Body of pancreas (tissue), 4 donors: ENCODE results near the gene EXT2.

Source experiments
- CTCF ChIP-seq, 7 experiments: fragments of 450-650 bp in 4 of 7; fragments of 200-600 bp in 3 of 7; sonication (generic) in 3 of 7; IDR thresholded peaks; one replicate each; pipeline ENCODE4 v1.5.1; 2016 to 2019; ENCODE audit warnings: antibody characterized with exemption in 7 of 7
- POLR2A ChIP-seq, 3 donors: fragments of 450-650 bp; IDR thresholded peaks; one replicate each; pipeline ENCODE4 v1.6.1; 2016; ENCODE audit warnings: antibody characterized with exemption in 3 of 3, mild to moderate bottlenecking in 2 of 3

- TF ChIP-seq CTCF (IDR thresholded peaks at IDR 0.05), result no peak
- no peak for TF ChIP-seq POLR2A (IDR thresholded peaks at IDR 0.05)
These were observed 192.7 kb downstream of the EXT2 start for GRCh38 chr11:44288133-44288526.
